NT2/D1 (cell line): ENCODE results near the gene STIM2.
"Not testable (repeated sequence)": the region's sequence is repeated elsewhere in the genome, so short reads cannot be mapped to it uniquely, and the experiment has no call there.

Source experiments
- DNase-seq: peaks from one replicate; pipeline ENCODE4 v3.0.0-alpha.2; 2011; ENCODE audit warnings: low read depth, low spot score
- H3K27me3 ChIP-seq: 2 replicates; pipeline ENCODE4 v1.6.0; 2011; ENCODE audit warnings: mild to moderate bottlenecking; ENCODE audit not compliant: insufficient read length, insufficient read depth
- H3K36me3 ChIP-seq: 2 replicates; pipeline ENCODE4 v1.6.1; 2011; ENCODE audit warnings: mild to moderate bottlenecking, low read length, mixed read lengths; ENCODE audit not compliant: insufficient read depth, insufficient read length
- H3K4me1 ChIP-seq: 2 replicates; pipeline ENCODE4 v1.5.1; 2011; ENCODE audit not compliant: insufficient read depth, insufficient read length
- H3K4me3 ChIP-seq: 2 replicates; pipeline ENCODE4 v1.5.1; 2011; ENCODE audit warnings: low read depth; ENCODE audit not compliant: insufficient read length
- H3K9ac ChIP-seq: 2 replicates; pipeline ENCODE4 v1.6.0; 2011; ENCODE audit warnings: low read depth; ENCODE audit not compliant: insufficient read length
- H3K9me3 ChIP-seq: 2 replicates; pipeline ENCODE4 v1.5.1; 2011; ENCODE audit warnings: mild to moderate bottlenecking, low read length; ENCODE audit not compliant: insufficient read depth
- SUZ12 ChIP-seq: IDR thresholded peaks from 2 replicates; pipeline ENCODE4 v1.6.1; 2011; ENCODE audit not compliant: insufficient read length, insufficient read depth; ENCODE audit errors: extremely low read depth
- YY1 ChIP-seq: IDR thresholded peaks from 2 replicates; pipeline ENCODE4 v1.6.1; 2011; ENCODE audit not compliant: insufficient read length, insufficient read depth
- ZNF274 ChIP-seq: IDR thresholded peaks from 2 replicates; pipeline ENCODE4 v1.6.1; 2011; ENCODE audit warnings: mild to moderate bottlenecking, low read depth, low read length

STIM2 gene

DNA sequence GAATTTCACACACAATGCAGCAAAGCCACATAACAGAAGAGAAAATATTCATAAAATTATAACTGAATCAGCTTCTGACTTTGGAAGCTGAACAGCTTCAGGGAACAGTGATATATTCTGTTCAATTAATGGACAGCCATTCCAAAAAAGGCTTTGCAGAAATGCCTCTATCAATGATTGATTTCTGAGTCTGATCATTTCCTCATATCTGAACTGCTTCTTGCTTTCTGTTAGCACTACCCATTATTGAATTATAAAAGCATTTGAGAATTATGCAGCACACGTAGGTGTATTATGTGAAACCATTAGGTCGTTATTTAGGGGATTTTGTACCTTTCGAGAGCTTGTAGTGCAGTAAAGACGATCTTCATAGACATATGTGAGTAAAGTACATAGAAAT, 159.6 kb downstream of the STIM2 start:
- H3K4me3 ChIP-seq = no peak overlapping the region
- no peaks in the 10 kb centered on the region for H3K9me3 ChIP-seq
- no peak for DNase-seq
- peaks cover 19% of the 10 kb centered on the region for H3K36me3 ChIP-seq
- no peak for TF ChIP-seq SUZ12
- no peak overlapping the region for H3K9ac ChIP-seq
- H3K4me1 ChIP-seq = no peaks in the 10 kb centered on the region
- no peaks in the 10 kb centered on the region for H3K27me3 ChIP-seq

DNA sequence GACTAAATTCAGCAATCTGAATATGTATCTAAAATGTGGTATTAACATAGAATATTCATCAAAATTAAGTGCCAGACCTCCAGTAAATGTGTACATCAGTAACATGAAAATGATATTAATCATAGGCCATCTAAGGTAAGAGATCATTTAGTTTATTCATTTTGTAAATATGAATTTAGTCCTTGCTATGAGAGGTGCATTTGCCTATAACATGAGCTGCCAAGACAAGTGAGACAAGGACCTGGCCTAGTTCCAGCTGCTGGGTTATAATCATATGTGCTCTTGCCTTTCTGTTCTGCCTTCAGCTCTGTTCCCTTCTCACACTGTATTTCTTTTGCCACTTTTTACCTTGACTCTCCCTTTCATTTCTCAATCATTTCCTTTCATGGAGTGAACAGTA, 160.0 kb downstream of the STIM2 start:
- no peak for TF ChIP-seq SUZ12
- TF ChIP-seq ZNF274 = no peak
- no peak for TF ChIP-seq YY1
- DNase-seq = no peak
- Histone ChIP-seq H3K27me3 (no peaks in the 10 kb centered on the region), H3K9me3 (no peaks in the 10 kb centered on the region), H3K9ac (no peak overlapping the region), H3K4me1 (no peaks in the 10 kb centered on the region), H3K36me3 (peaks cover 19% of the 10 kb centered on the region), H3K4me3 (no peak overlapping the region)

DNA sequence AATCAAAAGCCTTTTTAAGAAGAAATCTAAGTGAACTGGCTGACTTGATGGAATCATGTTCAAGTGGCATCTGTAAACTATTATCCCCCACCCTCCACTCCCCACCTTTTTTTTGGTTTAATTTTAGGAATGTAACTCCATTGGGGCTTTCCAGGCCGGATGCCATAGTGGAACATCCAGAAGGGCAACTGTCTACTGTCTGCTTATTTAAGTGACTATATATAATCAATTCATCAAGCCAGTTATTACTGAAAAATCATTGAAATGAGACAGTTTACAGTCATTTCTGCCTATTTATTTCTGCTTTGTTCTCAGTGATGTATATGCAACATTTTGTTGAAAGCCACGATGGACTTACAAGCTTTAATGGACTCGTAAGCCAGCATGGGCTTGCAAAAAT, 162.3 kb downstream of the STIM2 start:
- TF ChIP-seq ZNF274 (no peak), SUZ12 (no peak), YY1 (no peak)
- Histone ChIP-seq H3K36me3 (peaks cover 17% of the 10 kb centered on the region), H3K4me1 (no peaks in the 10 kb centered on the region), H3K9ac (no peak overlapping the region), H3K4me3 (no peak overlapping the region), H3K9me3 (no peaks in the 10 kb centered on the region), H3K27me3 (no peaks in the 10 kb centered on the region)
- DNase-seq = no peak

DNA sequence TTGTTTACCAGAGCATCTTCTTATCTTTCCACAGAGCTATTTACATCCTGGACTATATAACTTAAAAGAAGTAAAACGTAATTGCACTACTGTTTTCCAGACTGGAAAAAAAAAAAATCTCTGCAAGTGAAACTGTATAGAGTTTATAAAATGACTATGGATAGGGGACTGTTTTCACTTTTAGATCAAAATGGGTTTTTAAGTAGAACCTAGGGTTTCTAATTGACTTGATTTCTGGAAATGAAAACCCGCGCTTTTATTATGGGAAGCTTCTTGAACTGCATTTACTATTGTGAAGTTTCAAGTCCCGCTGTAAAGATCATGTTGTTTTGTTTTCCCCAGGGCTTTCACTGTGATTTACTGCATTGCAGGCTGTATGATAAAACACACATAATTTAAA, 162.7 kb downstream of the STIM2 start:
- Histone ChIP-seq H3K9ac (no peak overlapping the region), H3K36me3 (peaks cover 17% of the 10 kb centered on the region), H3K27me3 (no peaks in the 10 kb centered on the region), H3K9me3 (no peaks in the 10 kb centered on the region), H3K4me1 (no peaks in the 10 kb centered on the region), H3K4me3 (no peak overlapping the region)
- TF ChIP-seq ZNF274 (no peak), SUZ12 (no peak), YY1 (no peak)
- no peak for DNase-seq

DNA sequence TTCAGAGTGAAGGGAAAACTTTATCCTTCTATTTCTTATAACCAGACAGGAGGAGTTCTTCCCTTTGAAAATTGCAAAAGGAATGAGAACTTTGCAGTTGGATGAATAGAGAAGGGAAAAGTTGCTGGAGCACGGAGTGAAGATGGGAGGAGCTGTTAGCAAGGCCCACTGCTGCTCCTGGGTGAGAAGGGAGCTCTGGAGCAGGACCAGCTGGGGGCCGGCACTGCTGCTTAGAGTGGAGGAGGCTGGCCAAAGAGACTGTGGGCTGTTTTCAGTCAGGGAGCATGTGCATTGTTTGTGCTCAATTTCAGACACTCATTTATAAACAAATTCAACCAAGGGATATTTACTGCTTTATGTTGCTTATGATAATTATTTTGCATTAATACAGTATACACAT, 164.2 kb downstream of the STIM2 start:
- Histone ChIP-seq H3K9me3 (no peaks in the 10 kb centered on the region), H3K4me1 (no peaks in the 10 kb centered on the region), H3K36me3 (peaks cover 15% of the 10 kb centered on the region), H3K27me3 (no peaks in the 10 kb centered on the region), H3K4me3 (no peak overlapping the region), H3K9ac (no peak overlapping the region)
- DNase-seq = no peak
- no peak for TF ChIP-seq YY1
- TF ChIP-seq SUZ12 = no peak
- TF ChIP-seq ZNF274 = no peak

DNA sequence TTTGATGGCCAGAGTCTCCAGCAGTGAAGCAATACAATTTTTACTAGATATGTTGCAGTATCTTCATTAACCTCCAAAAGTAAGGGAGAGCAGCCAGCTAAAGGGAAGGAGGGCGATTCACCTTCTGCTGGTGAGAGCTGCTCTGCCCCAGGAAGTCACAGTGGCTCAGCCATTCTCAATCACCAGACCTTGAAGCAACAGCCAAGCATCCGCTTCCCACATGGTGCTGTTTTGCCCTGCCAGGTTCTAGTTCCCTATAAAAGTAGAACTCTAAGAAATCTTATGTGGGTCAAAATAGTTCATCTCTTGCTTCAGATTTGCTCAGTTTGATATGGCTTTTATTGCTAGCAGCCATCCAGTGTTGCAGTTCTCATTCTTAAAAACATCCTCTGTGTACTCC, 166.8 kb downstream of the STIM2 start:
- Histone ChIP-seq H3K4me3 (no peak overlapping the region), H3K9me3 (no peaks in the 10 kb centered on the region), H3K36me3 (peaks cover 7% of the 10 kb centered on the region), H3K27me3 (no peaks in the 10 kb centered on the region), H3K4me1 (no peaks in the 10 kb centered on the region), H3K9ac (no peak overlapping the region)
- TF ChIP-seq SUZ12 (no peak), ZNF274 (no peak), YY1 (no peak)
- no peak for DNase-seq

DNA sequence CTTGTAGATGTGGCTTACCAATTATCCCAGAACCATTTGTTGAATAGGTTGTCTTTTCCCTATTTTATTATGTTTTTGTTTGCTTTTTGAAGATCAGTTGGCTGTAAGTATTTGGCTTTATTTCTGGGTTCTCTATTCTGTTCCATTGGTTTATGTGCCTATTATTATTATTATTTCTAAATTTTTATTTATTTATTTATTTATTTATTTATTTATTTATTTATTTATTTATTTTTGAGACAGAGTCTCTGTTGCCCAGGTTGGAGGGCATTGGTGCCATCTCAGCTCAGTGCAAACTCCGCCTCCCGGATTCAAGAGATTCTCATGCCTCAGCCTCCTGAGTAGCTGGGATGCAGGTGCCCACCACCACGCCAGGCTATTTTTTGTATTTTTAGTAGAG, 174.5 kb downstream of the STIM2 start:
- H3K4me1 ChIP-seq, H3K9ac ChIP-seq, DNase-seq, H3K9me3 ChIP-seq, H3K36me3 ChIP-seq, H3K4me3 ChIP-seq, H3K27me3 ChIP-seq: not testable (repeated sequence)

DNA sequence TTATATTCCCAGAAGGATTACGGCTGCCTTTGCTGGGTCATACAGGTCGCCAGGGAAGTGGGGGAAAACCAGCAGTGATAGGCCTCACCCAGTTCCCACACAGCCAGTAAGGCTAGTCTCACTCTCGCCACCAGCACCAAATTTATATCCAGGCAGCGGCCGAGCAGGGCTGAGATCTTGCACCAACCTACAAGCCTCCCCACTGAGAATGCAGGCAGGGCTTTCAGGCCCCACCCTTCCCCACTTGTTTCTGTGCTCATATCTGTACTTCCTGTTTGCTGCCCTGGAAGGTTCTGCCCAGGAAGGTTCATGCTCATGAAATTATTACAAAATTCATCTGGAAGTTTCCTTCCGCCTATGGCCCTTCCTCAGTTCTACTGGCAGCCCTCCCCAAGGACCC, 179.7 kb downstream of the STIM2 start:
- no peaks in the 10 kb centered on the region for H3K36me3 ChIP-seq
- H3K4me3 ChIP-seq = no peak overlapping the region
- TF ChIP-seq YY1 (no peak), ZNF274 (no peak), SUZ12 (no peak)
- no peak overlapping the region for H3K9ac ChIP-seq
- no peaks in the 10 kb centered on the region for H3K27me3 ChIP-seq
- DNase-seq = no peak
- peaks cover 7% of the 10 kb centered on the region; the same call in 1 of the 2 replicates for H3K9me3 ChIP-seq
- no peaks in the 10 kb centered on the region for H3K4me1 ChIP-seq
